ENCODE results near the gene SF3A1.

SF3A1 gene

DNA sequence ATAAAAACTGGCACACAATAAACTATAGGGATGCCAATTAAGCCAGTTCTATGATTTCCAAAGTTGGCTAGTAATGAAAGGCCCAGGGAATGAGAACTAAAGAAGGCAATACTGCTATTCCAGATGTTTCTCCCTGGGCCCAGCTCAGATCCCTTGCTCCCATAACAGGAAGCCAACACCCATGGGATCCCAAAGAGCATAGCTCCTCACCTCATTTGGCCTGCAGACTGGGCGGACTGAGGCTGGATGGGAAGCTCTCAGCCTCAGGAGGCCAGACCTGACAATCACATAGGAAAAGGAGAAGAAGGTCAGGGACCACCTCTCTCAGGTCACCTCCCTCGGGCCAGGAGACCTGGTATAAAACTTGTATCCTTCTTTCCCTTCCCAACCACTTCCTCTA is 35.2 kb downstream of the SF3A1 start:
- DNase-seq: no peak

DNA sequence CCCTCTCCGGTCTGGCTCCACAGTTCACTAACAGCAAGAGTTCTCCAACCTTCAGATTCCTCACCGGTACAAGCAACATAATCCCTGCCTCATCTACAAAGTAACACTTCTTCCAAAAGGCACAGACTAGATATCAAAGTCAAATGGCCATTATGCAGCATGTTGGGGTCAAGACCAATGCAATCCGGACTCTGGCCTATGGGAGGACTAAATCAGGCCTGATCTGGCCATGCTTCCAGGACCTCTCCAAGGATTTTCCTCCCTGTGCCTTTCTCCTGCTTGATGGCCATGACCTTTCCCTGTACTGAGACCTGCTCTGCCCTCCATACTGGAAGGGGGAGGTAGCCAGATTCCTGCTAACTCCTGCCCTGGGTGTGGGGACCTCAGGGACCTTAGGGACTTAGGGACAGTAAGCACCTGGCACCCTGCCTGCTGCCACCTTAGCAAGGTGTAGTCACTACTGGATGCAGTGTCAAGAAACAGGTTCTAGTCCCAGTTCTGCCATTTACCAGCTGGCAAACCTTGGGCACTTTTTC is 36.6 kb downstream of the SF3A1 start:
- DNase-seq: no peak

DNA sequence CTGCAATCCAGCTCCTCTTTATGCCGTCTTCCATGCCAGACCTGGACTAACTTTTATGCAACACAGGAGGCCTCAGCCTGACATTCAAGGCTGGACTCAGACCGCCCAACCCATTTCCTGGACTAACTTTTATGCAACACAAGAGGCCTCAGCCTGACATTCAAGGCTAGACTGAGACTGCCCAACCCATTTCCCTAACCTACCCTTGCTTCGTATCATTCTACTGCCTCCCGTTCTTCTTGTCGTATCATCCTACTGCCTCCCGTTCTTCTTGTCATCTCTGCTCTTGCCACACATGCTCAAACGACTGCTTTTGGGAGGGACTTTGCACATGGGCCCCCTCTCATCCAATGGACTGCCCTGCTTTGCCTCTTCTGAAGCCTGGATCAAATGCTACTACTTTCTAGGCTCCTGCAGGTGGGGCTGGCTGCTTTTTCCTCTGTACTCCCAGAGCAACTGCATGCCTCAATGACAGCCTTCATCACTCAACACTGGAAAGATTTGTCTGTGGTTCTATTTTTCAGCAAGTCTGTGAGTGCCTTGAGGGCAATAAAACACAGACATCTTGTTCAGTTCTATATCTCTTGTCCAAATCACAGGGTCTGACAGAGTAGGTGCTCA is 37.8 kb downstream of the SF3A1 start:
- DNase-seq: no peak

DNA sequence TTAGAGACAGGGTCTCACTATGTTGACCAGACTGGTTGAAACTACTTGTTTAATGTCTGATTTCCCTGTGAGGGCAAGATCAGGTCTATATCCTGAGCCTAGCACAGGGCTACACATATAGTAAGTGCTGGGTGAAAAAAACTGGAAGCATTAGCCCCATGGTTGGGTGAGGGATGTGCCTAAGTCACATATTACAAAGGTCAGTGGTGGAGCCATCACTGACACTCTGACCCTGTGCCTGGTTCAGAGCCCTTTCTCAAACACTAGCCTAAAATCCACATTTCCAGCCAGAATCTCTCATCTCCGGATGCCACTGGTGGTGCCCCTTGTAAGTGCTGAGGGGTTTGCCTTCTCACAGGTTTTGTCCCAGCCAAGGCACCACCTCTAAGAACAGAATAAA is 38.9 kb downstream of the SF3A1 start:
- no peak for DNase-seq

DNA sequence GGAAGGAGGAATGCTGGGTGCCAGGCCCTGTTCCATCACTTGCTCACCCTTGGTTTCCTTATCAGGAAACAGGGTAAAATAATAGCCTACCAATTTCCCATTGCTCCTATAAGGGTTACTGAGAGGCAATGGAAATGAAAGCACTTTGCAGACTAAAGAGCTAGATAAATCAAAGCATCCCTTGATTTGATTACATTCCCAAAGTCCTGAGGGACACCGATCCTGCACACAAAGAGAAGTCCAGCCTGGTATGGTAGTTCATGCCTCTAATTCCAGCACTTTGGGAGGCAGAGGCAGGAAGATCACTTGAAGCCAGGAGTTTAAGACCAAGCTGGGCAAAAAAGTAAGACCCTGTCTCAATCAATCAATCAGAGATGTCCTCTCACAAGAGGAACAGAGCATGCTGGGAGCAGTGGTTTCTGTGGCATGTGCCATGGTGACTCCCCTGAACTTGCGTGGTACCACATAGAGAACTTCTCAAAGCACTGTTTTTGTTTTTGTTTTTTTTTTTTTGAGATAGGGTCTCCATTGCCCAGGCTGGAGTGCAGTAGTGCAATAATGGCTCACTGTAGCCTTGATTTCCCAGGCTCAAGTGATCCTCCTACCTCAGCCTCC is 40.6 kb downstream of the SF3A1 start:
- no peak for DNase-seq

DNA sequence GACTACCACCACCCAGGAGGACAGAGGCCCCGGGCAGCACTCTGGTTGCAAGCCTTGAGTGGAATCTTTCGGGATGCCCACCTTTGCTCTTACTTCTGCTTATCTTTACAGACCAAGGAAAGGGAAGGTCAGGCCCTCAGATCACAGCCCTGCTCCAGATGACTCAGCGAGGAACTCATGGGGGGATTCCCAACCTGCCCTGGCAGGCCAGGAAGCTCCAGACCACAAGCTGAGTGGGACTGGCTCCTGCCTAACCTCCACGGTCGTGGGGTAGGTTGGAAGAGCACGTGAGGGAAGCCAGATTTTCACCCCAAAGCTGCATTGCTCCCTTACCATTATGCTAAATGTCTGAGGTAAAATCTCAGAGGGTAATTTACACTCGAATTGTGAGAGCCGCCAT is 41.8 kb downstream of the SF3A1 start:
- DNase-seq: no peak

DNA sequence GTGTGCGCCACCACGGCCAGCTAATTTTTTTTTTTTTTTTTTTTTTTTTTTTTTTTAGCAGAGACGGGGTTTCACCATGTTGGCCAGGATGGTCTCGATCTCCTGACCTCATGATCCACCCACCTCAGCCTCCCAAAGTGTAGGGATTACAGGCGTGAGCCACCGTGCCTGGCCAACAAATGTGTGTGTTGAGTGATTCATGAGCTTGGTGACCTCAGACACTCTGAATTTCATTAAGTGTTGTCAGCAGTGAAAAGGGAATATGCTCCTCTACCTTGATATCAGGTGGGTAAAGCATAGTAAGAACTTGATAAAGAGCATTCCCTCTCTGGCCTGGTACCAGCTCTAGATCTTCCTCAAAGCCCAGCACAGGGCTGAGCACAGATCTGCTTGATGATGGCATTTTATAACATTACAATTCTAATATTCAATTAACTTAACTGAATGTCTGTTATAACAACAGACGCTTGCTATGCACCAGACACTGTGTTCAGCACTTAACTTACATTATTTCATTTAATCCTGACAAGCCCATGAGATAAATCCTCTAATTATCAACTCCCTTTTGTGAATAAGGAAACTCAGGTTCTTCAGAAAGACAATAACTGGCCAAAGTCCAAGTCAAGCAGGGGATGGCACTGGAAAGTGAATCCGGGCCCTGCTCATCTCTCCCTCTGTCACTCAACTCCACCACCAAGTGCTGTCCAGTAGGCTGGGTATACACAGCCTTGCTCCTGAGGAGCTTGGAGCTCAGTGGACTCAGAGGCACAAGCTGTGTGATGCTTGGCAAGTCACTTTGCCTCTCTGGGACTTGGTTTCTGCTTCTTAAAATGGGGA is 42.9 kb downstream of the SF3A1 start:
- DNase-seq: no peak

DNA sequence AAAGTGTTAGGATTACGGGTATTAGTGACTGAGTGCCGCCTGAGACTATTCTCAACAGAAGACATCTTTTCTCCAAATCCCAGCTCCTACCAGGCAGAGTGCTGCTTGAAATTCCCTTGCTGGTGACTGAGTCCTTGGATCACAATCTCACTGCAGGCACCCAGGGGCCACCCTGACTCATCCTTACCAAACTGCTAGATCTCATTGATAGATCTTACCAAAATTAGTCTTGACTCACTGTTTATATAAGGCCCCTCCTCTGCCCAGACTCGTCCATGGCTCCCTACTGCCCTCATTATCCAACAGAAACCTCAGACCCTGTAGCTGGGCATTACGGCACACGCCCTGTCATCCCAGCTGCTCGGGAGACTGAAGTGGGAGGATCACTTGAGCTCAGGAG is 44.6 kb downstream of the SF3A1 start:
- no peak for DNase-seq

DNA sequence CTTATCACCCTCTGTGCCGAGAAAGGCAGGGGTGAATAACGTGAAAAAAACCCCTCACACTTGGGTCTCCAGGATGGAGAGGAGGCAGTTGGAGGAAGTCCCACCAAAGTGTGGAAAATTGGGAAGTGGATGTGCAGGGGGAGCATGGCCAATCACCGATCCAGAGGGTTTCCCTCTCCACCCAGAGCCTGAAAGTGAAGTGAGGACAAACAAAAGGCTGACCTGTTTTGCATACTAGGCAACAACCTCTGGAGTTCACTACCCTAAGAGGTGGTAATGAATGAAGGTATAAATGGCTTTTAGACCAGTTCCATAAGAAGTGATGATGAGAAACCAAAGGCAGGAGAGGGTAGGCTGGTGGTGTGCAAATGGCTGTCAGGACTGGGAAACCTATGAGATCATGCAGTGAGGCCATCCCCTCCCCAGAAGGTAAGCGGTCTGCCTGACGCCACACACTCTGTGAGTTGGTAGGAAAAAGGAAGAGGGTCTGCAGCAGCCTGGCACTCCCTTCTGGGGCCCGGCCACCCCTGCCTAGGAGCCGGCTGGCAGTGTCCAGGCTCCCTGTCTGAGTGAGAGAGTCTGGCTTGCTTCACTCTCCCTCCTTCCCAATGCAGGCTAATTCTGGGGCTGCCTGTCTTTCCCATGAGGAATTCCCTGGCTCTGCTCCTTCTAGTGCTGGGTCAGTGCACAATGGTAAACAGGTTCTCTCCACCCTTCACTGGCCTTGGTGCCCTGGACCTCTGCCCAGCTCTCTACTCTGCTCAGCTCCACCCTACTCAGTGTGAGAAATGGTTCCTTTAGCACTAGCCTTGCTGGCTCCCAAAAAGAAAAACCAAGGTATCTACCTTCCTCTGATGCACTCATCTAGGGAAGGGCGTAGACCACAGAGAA is 45.6 kb downstream of the SF3A1 start:
- DNase-seq: no peak

DNA sequence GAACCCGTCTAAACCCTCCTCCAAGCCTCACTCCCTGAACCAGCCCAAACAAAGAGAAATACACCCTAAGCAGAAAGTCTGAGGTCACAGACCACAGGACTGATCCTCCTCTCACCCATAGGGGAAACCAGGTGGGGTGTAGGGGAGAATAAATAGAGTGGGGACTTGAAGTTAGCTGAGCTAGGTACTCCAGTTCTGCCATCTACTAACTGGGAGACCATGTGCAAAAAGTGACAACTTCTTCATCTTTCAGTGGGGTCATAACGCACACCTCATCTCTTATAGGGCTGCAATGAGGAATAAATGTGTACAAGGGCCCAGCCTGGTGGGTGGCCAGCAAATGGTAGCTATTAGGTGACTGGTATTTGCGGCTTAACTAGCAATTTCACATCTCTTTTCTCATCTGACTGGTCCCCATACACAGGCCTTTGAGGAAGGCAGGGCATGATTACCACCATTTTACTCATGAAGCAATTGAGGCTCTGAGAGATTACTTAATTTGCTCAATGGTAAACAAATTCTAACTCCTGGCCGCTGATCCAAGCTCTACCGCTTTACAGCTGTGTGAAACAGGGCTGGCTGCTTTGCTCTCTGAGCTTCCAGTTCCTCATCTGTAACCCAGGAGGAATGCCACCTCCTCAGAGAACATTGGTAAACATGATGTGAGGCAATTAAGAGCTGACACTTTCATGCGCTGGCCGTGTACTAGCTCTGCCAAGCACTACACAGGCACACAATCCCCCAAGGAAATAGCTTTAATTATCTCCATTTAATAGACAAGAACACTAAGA is 46.5 kb downstream of the SF3A1 start:
- DNase-seq: no peak

DNA sequence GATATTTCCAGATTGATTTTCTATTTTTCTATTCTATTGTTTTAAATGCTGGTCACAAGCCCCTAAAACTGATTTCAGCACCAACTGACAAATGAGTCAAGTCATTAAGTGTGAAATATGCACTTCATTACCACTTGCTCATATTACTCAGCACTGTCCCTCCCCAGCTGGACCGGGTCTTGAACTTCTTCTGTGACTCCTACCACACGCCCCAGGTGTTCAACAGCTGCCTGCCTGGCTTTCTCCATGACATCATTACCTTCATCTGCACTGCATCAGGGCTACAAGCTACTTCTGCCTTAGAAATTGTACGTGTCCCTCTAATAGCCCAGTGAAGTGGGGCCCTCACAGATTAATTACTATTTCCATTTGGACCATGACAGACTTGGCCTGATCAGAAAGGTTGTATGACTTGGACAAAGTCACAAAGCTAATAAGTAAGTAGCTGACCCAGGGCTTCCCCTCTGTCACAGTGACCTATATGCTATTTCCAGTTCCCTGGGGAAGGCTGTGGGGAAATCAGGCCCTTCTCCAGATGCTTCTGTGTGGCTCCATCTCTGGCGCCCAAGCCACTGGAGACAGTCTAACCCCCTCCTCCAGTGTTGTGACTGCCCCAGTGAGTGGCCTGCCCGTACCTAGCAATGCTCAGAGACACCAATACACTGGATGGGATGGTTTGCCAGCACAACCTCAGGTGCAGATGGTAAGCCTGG is 48.0 kb downstream of the SF3A1 start:
- DNase-seq: no peak

DNA sequence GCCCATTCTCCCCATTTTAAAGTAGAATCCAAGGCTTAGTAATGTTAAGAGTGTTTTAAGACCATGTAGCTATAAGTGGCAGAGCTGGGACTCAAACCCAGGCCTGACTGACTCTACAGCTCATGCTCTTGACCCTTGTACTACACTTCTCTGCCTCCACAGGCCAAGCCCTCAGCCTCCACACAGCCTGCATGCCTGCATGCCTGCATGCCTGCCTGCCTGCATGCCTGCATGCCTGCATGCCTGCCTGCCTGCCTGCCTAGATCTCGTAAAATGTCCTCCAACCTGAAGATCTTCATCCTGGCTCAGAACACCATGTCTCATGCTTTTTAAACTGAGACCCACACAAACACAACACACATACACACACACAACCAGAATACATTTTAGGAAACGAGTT is 48.6 kb downstream of the SF3A1 start:
- DNase-seq: no peak

DNA sequence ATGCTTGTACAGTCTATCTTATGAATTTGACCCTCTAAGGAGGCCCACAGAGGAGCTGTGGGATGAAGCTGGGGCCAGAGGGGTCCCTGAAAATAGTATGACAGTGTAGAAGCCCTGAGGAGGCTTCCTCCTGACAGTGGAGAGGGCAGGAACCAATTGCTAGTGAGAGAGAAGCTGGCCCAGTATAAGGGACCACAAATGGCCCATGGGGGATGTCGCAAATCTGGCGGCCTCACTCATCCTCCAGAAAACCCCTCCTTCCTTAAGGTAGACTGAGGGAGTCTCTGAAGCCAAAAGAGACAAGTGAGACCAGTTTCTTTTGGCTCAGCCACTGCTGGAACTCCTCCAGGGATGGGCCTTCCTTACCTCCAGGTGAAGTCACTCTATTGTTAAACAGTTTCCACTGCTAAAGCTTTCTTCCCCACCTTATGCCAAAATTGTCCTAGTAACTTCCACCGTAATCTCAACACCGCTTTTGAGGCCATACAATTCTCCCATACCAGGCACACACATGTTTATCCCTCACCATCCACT is 49.6 kb downstream of the SF3A1 start:
- no peak for DNase-seq

DNA sequence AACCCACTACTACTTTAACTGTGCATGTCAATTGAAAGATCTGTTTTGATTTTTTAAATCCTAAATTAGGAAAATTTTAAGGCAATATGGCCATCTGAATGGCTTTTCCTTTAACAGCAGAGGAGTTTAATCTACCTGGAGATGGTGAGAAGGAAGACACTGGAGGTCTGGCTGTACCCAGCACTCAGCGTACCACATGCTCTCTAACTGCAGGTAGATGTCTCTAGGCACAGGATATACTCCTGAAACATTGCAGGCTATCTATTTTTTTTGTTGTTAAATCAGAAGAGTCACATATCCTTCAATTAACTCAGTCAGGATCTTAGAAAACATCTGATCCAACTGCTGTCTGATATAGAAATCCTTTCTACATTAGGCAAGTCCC is 50.1 kb downstream of the SF3A1 start:
- DNase-seq: no peak

DNA sequence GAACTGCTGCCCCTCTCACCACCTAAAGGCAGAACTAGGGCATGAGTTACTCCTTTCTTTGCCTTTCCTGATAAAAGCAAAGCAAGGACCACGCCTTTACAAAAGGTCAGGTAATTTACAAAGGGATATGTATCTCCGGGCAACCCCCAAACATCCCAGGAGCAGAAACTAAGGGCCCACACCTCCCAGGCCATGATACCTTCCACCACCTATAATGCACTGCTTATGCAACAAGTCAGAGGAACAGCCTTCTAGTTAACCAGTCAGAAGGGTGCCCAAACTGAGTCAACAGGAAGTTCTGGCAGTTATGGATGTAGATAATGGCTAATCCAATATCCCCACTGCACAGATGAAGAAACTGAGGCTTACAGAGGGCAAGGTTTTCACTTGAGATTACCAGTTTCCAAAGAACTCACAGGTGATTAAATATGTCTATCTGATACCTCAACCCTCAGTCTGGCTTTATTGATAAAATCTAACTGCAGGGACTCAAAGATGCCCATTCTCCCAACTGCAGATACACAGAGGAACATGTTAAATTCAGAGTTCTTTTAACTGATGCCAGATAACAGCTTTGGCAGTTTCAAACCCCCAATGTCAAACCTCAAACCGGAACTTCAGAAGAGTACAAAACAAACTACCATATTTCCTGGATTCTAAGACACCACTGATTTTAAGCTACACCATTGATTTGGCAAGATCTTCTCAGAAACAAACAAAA is 50.6 kb downstream of the SF3A1 start:
- peak; percentile 68 for DNase-seq

DNA sequence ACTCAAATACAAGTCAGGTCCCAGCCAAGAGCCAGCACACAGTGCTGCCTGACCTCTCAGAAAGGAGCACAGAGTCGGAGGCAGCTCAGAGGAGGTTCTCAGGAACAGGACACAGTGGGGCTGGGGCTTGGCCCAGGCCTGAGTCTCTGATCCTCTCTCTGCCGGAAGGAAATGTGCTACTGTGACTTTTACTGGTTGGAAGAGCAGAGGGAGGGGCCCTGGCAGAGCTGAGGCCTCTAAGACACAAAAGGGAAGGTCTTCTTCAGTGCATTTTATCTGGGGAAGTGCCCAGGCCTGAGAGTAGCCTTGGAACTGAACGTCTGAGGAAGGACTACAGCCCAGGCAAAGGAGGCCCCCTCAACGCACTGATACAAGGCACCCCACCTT is 51.2 kb downstream of the SF3A1 start:
- peak; percentile 84 for DNase-seq

DNA sequence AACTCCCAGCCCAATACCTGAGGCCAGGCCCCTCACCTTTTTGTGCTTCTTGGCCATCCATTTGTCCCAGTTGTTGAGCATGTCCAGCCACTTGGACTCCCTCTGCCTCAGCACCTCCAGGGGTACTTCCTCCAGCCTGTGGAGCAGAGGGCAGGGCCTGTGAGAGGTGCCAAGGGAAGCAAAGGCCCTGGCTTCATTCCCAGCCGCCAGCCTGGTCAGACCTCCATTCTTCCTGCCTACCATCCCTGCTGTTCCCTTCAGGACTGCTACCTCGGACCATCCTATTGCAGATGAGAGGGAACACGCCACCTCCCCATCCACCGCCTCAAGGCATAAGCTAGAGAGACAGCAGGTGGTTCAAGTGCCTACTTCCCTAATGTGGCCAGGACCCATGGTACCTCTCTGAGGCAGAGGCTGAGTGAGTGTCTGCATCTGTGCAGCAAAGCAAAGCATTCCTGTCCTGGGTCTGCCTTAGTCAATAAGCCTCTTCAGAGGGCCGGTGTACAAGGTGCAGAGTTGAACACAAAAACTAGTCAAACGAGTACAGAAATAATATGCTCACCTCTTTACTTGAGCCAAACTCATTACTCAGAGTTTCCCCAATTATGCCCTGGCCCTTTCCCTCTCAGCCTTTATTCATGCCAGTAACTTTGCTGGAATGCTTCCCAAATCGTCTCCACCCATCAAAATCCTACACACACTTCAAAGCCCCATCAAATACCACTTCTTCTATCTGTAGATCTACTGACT is 52.0 kb downstream of the SF3A1 start:
- DNase-seq: no peak

DNA sequence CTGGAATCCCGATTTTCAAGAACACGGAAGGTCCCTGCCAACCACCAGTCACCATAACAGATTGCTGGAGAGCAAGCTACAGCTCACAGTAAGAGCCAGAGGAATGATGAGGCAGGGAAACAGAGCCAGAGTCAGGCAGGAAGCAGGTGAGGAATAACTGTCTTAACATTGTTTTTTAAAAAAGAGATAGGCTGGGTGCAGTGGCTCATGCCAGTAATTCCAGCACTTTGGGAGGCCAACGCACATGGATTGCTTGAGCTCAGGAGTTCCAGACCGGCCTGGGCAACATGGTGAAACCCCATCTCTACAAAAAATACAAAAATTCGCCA is 53.9 kb downstream of the SF3A1 start:
- no peak for DNase-seq

DNA sequence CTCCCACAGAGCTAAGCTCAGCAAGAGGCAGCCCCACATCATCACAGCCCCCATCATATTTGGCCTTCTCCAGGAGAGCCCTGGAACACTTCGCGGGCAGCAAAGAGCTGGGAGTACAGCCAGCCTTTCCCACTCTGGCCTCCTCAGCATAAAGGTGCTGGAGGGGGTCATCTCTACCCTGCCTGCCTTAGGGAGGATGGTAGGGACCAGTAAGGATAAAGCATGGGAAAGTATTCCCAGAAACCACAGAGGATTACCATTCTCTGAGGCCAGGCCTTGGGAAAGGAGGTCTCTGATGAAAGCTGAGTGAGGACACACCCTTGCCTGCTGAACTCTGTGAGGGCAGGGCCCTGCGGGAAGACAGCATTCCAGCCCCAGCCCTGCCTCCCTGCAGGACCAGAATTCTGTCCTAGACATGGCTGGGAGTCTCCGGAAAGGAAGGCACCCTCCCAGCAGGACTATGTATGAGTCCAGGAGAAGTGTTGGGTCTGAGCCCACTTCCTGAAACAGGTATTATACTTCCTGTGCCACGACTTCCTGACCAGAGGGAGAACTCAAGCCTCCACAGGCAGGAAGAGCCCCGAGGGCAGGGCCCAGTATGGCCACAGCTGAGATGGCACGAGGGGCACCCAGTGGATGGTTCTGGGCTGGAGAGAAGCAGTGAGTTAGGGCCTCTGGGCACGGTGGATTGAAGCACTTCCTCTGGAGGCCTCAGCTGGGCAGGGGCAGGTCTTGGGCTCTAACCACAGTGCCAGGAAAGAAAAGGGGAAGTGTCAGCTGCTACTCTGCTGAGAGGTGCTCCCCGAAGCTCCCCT is 54.5 kb downstream of the SF3A1 start:
- DNase-seq: peak; percentile 43

All from KG1 (cell line).